A673 (cell line): ENCODE measurements around the gene STK38L.

ENCODE experiments used
- EZH2 ChIP-seq: fragments of 200-600 bp; sonication (generic); IDR thresholded peaks from 2 replicates; pipeline ENCODE4 v1.6.1; 2017; ENCODE audit warnings: borderline replicate concordance, low read depth, mild to moderate bottlenecking, mixed read lengths, antibody characterized with exemption, low read length; ENCODE audit not compliant: poor library complexity, severe bottlenecking
- TF ChIP-seq, protein P1 (sequence below): fragments of 300-800, 200-600 bp; sonication (generic); conservative IDR thresholded peaks from 2 replicates; pipeline ENCODE4 v1.5.1; 2017; ENCODE audit warnings: low read depth, mild to moderate bottlenecking, antibody characterized with exemption, low read length, moderate library complexity, mixed read lengths

DNA sequence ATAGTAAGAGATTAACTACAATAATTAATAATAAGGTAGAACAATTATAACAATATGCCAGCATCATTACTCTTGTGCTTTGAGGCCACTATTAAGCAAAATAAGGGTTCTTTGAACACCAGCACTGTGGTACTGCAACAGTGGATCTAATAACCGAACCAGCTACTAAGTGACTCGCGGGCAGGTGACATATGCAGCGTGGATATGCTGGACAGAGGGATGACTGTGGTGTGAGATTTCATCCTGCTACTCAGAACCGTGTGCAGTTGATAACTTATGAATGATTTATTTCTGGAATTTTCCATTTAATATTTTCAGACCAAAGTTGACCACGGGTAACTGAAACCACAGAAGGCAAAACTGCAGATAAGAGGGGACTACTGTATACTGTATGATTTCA lies 123.0 kb downstream of the STK38L start:
- TF ChIP-seq, protein P1, sequence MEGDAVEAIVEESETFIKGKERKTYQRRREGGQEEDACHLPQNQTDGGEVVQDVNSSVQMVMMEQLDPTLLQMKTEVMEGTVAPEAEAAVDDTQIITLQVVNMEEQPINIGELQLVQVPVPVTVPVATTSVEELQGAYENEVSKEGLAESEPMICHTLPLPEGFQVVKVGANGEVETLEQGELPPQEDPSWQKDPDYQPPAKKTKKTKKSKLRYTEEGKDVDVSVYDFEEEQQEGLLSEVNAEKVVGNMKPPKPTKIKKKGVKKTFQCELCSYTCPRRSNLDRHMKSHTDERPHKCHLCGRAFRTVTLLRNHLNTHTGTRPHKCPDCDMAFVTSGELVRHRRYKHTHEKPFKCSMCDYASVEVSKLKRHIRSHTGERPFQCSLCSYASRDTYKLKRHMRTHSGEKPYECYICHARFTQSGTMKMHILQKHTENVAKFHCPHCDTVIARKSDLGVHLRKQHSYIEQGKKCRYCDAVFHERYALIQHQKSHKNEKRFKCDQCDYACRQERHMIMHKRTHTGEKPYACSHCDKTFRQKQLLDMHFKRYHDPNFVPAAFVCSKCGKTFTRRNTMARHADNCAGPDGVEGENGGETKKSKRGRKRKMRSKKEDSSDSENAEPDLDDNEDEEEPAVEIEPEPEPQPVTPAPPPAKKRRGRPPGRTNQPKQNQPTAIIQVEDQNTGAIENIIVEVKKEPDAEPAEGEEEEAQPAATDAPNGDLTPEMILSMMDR, result no peak
- TF ChIP-seq EZH2, result no peak
